Ramos (cell line): ENCODE data around the gene GJD3.

ENCODE experiments used
- in situ Hi-C: fragments of 300-500 bp; cut with MboI; formaldehyde crosslinking; loops from one replicate; pipeline ENCODE4 v1.14.3; 2022; ENCODE audit warnings: low sequenced_read_pairs; ENCODE audit not compliant: unreplicated experiment

The GJD3 gene

GRCh38 chr17:40315206-40315605 lies 49.3 kb downstream of the GJD3 start:
- in situ Hi-C loops: no loop called here

- in situ Hi-C loops: no loop called here
These were observed 50.0 kb downstream of the GJD3 start for GRCh38 chr17:40314584-40314956.

DNA sequence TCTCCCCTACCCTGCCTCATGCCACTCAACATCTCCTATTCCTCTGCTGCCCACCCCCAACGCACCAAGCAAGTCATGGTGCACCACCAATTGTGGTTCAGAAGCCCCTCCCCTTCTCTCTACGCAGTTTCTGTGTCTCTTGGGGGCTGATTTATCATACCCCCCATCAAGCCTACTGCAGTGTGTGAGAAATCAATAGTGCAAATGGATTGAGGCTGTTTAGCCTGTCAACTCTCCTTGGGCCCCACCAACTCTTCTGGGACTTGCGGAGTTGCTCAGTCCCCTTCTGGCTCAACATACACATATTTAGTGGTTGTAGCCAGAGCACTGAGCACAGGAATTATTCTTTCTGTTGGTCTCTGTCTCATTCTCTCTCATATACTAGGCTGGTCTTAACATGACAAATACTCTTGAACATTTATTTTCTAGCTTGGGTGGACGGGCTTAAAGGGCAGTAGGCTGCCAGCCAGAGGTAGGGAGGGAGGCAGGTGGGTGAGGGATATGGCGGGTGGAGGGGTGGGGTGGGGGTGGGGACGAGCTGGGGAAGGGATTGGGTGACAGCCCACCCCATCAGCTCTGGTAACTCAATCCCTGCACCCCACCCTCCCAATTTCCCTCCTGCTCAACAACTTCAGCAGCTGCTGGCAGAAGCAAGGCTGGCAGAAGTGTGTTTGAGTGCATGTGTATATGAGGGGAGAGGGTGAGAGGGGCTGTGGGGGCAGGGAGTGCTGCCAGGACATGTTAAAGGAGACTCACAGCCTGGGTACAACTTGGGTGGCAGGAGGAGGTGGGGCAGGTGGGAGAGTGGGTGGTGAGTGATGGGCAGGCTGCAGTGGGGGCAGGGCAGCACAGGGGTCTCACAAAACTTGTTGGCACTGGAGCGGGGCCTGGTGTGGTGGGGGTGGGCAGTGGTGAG lies 50.6 kb downstream of the GJD3 start:
- in situ Hi-C loops: no loop called here
